PC-3 (cell line): Measurements from ENCODE around the gene SEMA5A. TPM values are rescaled to one million over a fixed set of nuclear protein-coding genes. Genes with fewer than 3 reads are reported as not detected.

Experiments
- ATAC-seq: fragments of 200-7000 bp; cut with Tn5 transposase; 2 replicates; pipeline ENCODE4 v1.9.1; 2020; ENCODE audit warnings: mild to moderate bottlenecking, moderate library complexity
- BruUV-seq: library from RNA; stranded (reverse); fragments of 400-500 nt; replicated peaks from 2 replicates; lab custom pipeline; 2021; lab: Mats Ljungman, UMichigan
- CTCF ChIA-PET: fragments of 300-600 bp; sonication (Branson Sonifier 250); formaldehyde crosslinking; loops from one replicate; lab custom pipeline; 2022; ENCODE audit warnings: antibody characterized with exemption; lab: Charles Lee
- POLR2A ChIA-PET: fragments of 300-600 bp; sonication (Branson Sonifier 250); formaldehyde crosslinking; loops from one replicate; lab custom pipeline; 2022; ENCODE audit warnings: antibody characterized with exemption; ENCODE audit not compliant: unreplicated experiment; lab: Charles Lee
- DNase-seq: peaks from one replicate; pipeline ENCODE4 v3.0.0-alpha.2; 2015
- H2AFZ ChIP-seq: fragments of 300-600 bp; sonication (generic); 2 replicates; pipeline ENCODE4 v1.6.0; 2016; ENCODE audit warnings: antibody characterized with exemption, low read length
- H3F3A ChIP-seq: fragments of 300-600 bp; sonication (generic); one replicate; pipeline ENCODE4 v1.6.0; 2017; ENCODE audit warnings: antibody characterized with exemption, low read length, control low read depth, mild to moderate bottlenecking; ENCODE audit not compliant: unreplicated experiment
- H3K27ac ChIP-seq: fragments of 300-600 bp; sonication (generic); 2 replicates; pipeline ENCODE4 v1.5.1; 2016; ENCODE audit warnings: mild to moderate bottlenecking, low read length
- H3K27me3 ChIP-seq: fragments of 300-600 bp; sonication (generic); 2 replicates; pipeline ENCODE4 v1.6.1; 2016; ENCODE audit warnings: low read length, mixed read lengths
- H3K36me3 ChIP-seq: fragments of 300-600 bp; sonication (generic); 2 replicates; pipeline ENCODE4 v1.6.1; 2016; ENCODE audit warnings: low read depth, mixed run types, low read length, mixed read lengths
- H3K4me1 ChIP-seq: fragments of 300-600 bp; sonication (generic); 2 replicates; pipeline ENCODE4 v1.5.1; 2016; ENCODE audit warnings: low read length; ENCODE audit not compliant: insufficient read depth
- H3K4me2 ChIP-seq: fragments of 300-600 bp; sonication (generic); 2 replicates; pipeline ENCODE4 v1.6.0; 2016; ENCODE audit warnings: low read length
- H3K4me3 ChIP-seq: fragments of 300-600 bp; sonication (generic); 2 replicates; pipeline ENCODE4 v1.5.1; 2016; ENCODE audit warnings: mild to moderate bottlenecking, low read length, mixed read lengths
- H3K79me2 ChIP-seq: fragments of 300-600 bp; sonication (generic); 2 replicates; pipeline ENCODE4 v1.6.1; 2017; ENCODE audit warnings: low read length, mixed read lengths
- H3K9ac ChIP-seq: fragments of 300-600 bp; sonication (generic); 2 replicates; pipeline ENCODE4 v1.6.0; 2016; ENCODE audit warnings: mild to moderate bottlenecking, low read length
- H3K9me2 ChIP-seq: fragments of 300-600 bp; sonication (generic); replicated peaks from 2 replicates; pipeline ENCODE4 v1.6.1; 2016; ENCODE audit warnings: mixed run types, low read length, mixed read lengths
- H3K9me3 ChIP-seq: fragments of 300-600 bp; sonication (generic); 2 replicates; pipeline ENCODE4 v1.6.1; 2016; ENCODE audit warnings: low read length, mixed read lengths
- H4K20me1 ChIP-seq: fragments of 300-600 bp; sonication (generic); 2 replicates; pipeline ENCODE4 v1.6.1; 2016; ENCODE audit warnings: low read length, mixed read lengths
- CTCF ChIP-seq: fragments of 300-600 bp; sonication (generic); conservative IDR thresholded peaks from 2 replicates; pipeline ENCODE4 v1.5.1; 2017; ENCODE audit warnings: antibody characterized with exemption, low read depth, mild to moderate bottlenecking, low read length
- EZH2 ChIP-seq: fragments of 300-600 bp; sonication (generic); IDR thresholded peaks from one replicate; pipeline ENCODE4 v1.6.1; 2017; ENCODE audit warnings: antibody characterized with exemption, mild to moderate bottlenecking, low read length; ENCODE audit not compliant: unreplicated experiment
- EZH2phosphoT487 ChIP-seq: fragments of 300-600 bp; sonication (generic); IDR thresholded peaks from 2 replicates; pipeline ENCODE4 v1.6.1; 2018; ENCODE audit warnings: mild to moderate bottlenecking, antibody characterized with exemption, low read length, borderline replicate concordance
- intact Hi-C: fragments of 100-400 bp; cut with micrococcal nuclease; formaldehyde crosslinking; loops from 2 replicates; pipeline ENCODE4 v1.9.0; 2023
- total RNA-seq: library from RNA; depleted of rRNA; stranded (reverse); fragments of >200 nt; gene quantifications from 2 replicates; pipeline ENCODE4 v1.2.3, GENCODE V29; 2014

The SEMA5A gene
- total RNA-seq, 1 experiment from 2014 or later, result 4.4 TPM

- ChIA-PET POLR2A (no interaction called here), CTCF (no interaction called here)
- H3K36me3 ChIP-seq, result no peaks in the 10 kb centered on the region
- H3K27me3 ChIP-seq, result no peaks in the 10 kb centered on the region
- DNase-seq (no peak), ATAC-seq (no peak)
- H3K9me2 ChIP-seq, result no peaks in the 10 kb centered on the region
- no peak overlapping the region for H3K4me2 ChIP-seq
- no peak overlapping the region for H3K4me3 ChIP-seq
- no peak overlapping the region for H2AFZ ChIP-seq
- H3K79me2 ChIP-seq, result no peaks in the 10 kb centered on the region
- H3K9me3 ChIP-seq, result no peaks in the 10 kb centered on the region
- no peak for TF ChIP-seq EZH2phosphoT487
- no peak for TF ChIP-seq CTCF
- no peak overlapping the region for H3K27ac ChIP-seq
- no TSS peak for BruUV-seq
- no peak overlapping the region for H3K9ac ChIP-seq
- no peaks in the 10 kb centered on the region for H3K4me1 ChIP-seq
- no peaks in the 10 kb centered on the region for H3F3A ChIP-seq
- H4K20me1 ChIP-seq, result no peaks in the 10 kb centered on the region
- intact Hi-C loops, result no loop called here
These were observed 26.4 kb upstream of the SEMA5A start for GRCh38 chr5:9572246-9572645.

GRCh38 chr5:9570876-9571275 lies 25.0 kb upstream of the SEMA5A start:
- ATAC-seq (no peak), DNase-seq (no peak)
- Histone ChIP-seq H3K4me1 (no peaks in the 10 kb centered on the region), H3K79me2 (no peaks in the 10 kb centered on the region), H3K36me3 (no peaks in the 10 kb centered on the region), H4K20me1 (no peaks in the 10 kb centered on the region), H3K9ac (no peak overlapping the region), H3K4me3 (no peak overlapping the region), H3K27me3 (no peaks in the 10 kb centered on the region), H3K9me3 (no peaks in the 10 kb centered on the region), H3K4me2 (no peak overlapping the region), H3K9me2 (no peaks in the 10 kb centered on the region), H3F3A (no peaks in the 10 kb centered on the region), H2AFZ (no peak overlapping the region), H3K27ac (no peak overlapping the region)
- intact Hi-C loops, result no loop called here
- CTCF ChIA-PET, result no interaction called here
- BruUV-seq, result no TSS peak
- POLR2A ChIA-PET, result no interaction called here
- no peak for TF ChIP-seq CTCF
- no peak for TF ChIP-seq EZH2phosphoT487
- TF ChIP-seq EZH2, result no peak

GRCh38 chr5:9567039-9567438 lies 21.2 kb upstream of the SEMA5A start:
- intact Hi-C loops, result no loop called here
- Histone ChIP-seq H3K9ac (no peak overlapping the region), H3K4me2 (no peak overlapping the region), H3K4me3 (no peak overlapping the region), H3K36me3 (no peaks in the 10 kb centered on the region), H3K27ac (no peak overlapping the region), H2AFZ (no peak overlapping the region), H3F3A (no peaks in the 10 kb centered on the region), H3K9me3 (no peaks in the 10 kb centered on the region), H4K20me1 (no peaks in the 10 kb centered on the region), H3K4me1 (peaks cover 11% of the 10 kb centered on the region), H3K79me2 (no peaks in the 10 kb centered on the region), H3K9me2 (no peaks in the 10 kb centered on the region), H3K27me3 (no peaks in the 10 kb centered on the region)
- ATAC-seq (no peak), DNase-seq (no peak)
- CTCF ChIA-PET, result no interaction called here
- no TSS peak for BruUV-seq
- POLR2A ChIA-PET, result no interaction called here
- TF ChIP-seq EZH2 (no peak), CTCF (no peak), EZH2phosphoT487 (no peak)
